Measurements from ENCODE around the gene CFAP251.

DNA sequence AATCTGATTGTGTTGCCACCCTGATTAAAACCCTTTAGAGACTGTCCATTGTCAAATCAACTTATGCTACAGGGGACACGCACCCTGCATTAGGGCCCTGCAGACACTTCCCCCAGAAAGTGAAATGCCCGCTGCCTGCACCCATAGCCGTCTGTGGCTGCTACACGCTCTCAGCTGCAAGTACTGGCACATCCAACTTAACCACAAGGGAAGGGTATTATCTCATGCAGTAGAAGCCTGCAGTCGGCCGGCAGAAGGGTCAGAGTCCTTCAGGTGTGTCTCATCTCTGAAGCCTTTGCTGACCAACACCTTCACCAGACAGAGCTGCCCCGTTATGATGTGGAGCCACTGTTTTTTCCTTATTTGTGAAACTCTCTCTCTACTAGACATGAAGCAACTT lies 20.8 kb downstream of the CFAP251 start:
- TF ChIP-seq, protein P1, sequence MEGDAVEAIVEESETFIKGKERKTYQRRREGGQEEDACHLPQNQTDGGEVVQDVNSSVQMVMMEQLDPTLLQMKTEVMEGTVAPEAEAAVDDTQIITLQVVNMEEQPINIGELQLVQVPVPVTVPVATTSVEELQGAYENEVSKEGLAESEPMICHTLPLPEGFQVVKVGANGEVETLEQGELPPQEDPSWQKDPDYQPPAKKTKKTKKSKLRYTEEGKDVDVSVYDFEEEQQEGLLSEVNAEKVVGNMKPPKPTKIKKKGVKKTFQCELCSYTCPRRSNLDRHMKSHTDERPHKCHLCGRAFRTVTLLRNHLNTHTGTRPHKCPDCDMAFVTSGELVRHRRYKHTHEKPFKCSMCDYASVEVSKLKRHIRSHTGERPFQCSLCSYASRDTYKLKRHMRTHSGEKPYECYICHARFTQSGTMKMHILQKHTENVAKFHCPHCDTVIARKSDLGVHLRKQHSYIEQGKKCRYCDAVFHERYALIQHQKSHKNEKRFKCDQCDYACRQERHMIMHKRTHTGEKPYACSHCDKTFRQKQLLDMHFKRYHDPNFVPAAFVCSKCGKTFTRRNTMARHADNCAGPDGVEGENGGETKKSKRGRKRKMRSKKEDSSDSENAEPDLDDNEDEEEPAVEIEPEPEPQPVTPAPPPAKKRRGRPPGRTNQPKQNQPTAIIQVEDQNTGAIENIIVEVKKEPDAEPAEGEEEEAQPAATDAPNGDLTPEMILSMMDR (IDR thresholded peaks at IDR 0.05), result no peak
- no peak for TF ChIP-seq POLR2A (IDR thresholded peaks at IDR 0.05)

Data from sigmoid colon (tissue), 3 donors.